NB4 (cell line): Measurements from ENCODE around the gene RAB27B.

Source experiments
- MYC ChIP-seq: IDR thresholded peaks from 2 replicates; pipeline ENCODE4 v1.6.1; 2011; ENCODE audit warnings: low read depth, low read length
- POLR2A ChIP-seq: IDR thresholded peaks from 2 replicates; pipeline ENCODE4 v1.6.1; 2011; ENCODE audit warnings: mild to moderate bottlenecking; ENCODE audit not compliant: insufficient read length; ENCODE audit errors: extremely low read depth
- TF ChIP-seq, protein P1 (sequence below): IDR thresholded peaks from one replicate; pipeline ENCODE4 v1.5.1; 2012; ENCODE audit warnings: low read depth, low read length
- TF ChIP-seq, protein P2 (sequence below): IDR thresholded peaks from 2 replicates; pipeline ENCODE4 v1.6.1; 2011; ENCODE audit warnings: low read depth, low read length

DNA sequence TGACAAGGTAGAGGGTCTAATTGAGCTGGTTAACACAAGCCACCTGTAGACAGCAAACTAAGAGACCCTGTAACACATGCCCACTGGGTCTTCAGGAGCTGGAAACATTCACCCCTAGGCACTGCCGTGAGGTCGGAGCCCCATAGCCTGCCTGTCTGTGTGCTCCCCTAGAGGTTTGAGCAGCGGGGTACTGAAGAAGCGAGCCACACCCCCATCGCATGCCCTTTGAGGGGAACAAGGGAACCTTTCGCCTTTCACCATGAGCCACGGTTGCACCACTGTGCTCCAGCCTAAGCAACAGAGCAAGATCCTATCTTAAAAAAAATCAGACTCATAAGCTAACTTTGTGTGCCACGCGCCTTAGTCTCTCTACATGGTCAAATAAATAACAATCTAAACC, 36.2 kb upstream of the RAB27B start:
- no peak for TF ChIP-seq POLR2A
- TF ChIP-seq, protein P1, sequence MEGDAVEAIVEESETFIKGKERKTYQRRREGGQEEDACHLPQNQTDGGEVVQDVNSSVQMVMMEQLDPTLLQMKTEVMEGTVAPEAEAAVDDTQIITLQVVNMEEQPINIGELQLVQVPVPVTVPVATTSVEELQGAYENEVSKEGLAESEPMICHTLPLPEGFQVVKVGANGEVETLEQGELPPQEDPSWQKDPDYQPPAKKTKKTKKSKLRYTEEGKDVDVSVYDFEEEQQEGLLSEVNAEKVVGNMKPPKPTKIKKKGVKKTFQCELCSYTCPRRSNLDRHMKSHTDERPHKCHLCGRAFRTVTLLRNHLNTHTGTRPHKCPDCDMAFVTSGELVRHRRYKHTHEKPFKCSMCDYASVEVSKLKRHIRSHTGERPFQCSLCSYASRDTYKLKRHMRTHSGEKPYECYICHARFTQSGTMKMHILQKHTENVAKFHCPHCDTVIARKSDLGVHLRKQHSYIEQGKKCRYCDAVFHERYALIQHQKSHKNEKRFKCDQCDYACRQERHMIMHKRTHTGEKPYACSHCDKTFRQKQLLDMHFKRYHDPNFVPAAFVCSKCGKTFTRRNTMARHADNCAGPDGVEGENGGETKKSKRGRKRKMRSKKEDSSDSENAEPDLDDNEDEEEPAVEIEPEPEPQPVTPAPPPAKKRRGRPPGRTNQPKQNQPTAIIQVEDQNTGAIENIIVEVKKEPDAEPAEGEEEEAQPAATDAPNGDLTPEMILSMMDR = no peak
- TF ChIP-seq, protein P2, sequence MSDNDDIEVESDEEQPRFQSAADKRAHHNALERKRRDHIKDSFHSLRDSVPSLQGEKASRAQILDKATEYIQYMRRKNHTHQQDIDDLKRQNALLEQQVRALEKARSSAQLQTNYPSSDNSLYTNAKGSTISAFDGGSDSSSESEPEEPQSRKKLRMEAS = no peak
- no peak for TF ChIP-seq MYC
